ENCODE data around the gene HTRA3. TPM values are rescaled to one million over a fixed set of nuclear protein-coding genes. Genes with fewer than 3 reads are reported as not detected.

HTRA3 gene
- total and polyA plus RNA-seq, 2 of the 4 experiments (the other 2 are of a cell fraction), result 1.3 to 9.5 TPM

GRCh38 chr4:8231551-8232049 lies 38.0 kb upstream of the HTRA3 start:
- in situ Hi-C loops (cut with MboI; ENCODE audit: low sequenced_read_pairs) (no loop called here), dilution Hi-C loops (cut with HindIII; ENCODE audit: low sequenced_read_pairs, unreplicated experiment) (no loop called here), intact Hi-C loops (cut with micrococcal nuclease) (no loop called here)
- Histone ChIP-seq H3K4me1 (ENCODE audit: control insufficient read depth, insufficient read depth, low read length) (peaks cover 7% of the 10 kb centered on the region), H3K4ac (ENCODE audit: low read depth, low read length) (no peak overlapping the region), H4K5ac (ENCODE audit: low read depth, low read length) (no peak overlapping the region), H4K8ac (ENCODE audit: low read depth in 2 of 2, low read length in 2 of 2) (no peak overlapping the region), H3K9ac (ENCODE audit: low read depth, low read length) (no peak overlapping the region), H4K20me1 (ENCODE audit: insufficient read depth, low read length) (no peaks in the 10 kb centered on the region; the same call in 1 of the 2 replicates), H2AK5ac (ENCODE audit: low read depth, low read length) (no peak overlapping the region), H3K23ac (ENCODE audit: low read depth, low read length) (no peak overlapping the region), H3K27me3 (ENCODE audit: control insufficient read depth, insufficient read depth, low read length) (no peaks in the 10 kb centered on the region), H2AFZ (replicated peaks; ENCODE audit: low read length, poor library complexity) (no peak overlapping the region), H3K4me2 (ENCODE audit: low read depth, low read length) (no peak overlapping the region), H2BK5ac (ENCODE audit: low read depth, low read length, poor library complexity, severe bottlenecking) (no peak overlapping the region), H2BK120ac (ENCODE audit: low read depth, low read length) (no peak overlapping the region), H3K56ac (ENCODE audit: extremely low read depth, insufficient read depth, low read length) (no peak overlapping the region), H3K9me1 (ENCODE audit: insufficient read depth, low read length) (0 out of 2 replicates have a peak, but pooled peaks cover 6% of the 10 kb centered on the region), H3K18ac (ENCODE audit: low read depth, low read length) (no peak overlapping the region), H3K4me3 (ENCODE audit: insufficient read depth, low read depth, low read length) (no peak overlapping the region), H3K79me1 (ENCODE audit: low read depth in 1 of 2, low read length in 2 of 2) (no peaks in the 10 kb centered on the region), H3K36me3 (ENCODE audit: control insufficient read depth, insufficient read depth, low read length) (no peaks in the 10 kb centered on the region), H2BK20ac (ENCODE audit: low read depth, low read length) (no peak overlapping the region), H3K14ac (replicated peaks; ENCODE audit: low read depth, low read length) (no peak overlapping the region), H3K9me3 (ENCODE audit: control insufficient read depth, insufficient read depth, low read length) (no peaks in the 10 kb centered on the region), H3K27ac (ENCODE audit: insufficient read depth, low read length) (no peak overlapping the region), H2AK9ac (replicated peaks; ENCODE audit: low read depth, low read length, poor library complexity) (no peak overlapping the region), H2BK15ac (ENCODE audit: low read depth, low read length) (no peak overlapping the region), H4K91ac (ENCODE audit: insufficient read depth, low read depth, low read length) (no peak overlapping the region)
- CTCF ChIA-PET, result interaction anchor here (2.8 kb wide), 1 partner anchor 55 kb away, joined by 6 read pairs; no protein-coding TSS in a partner anchor
- POLR2A ChIA-PET (ENCODE audit: unreplicated experiment), result no interaction called here
- BruUV-seq (replicated peaks), result no TSS peak
- ATAC-seq (ENCODE audit: low read depth), result no peak
- TF ChIP-seq MAFK (IDR thresholded peaks at IDR 0.05; ENCODE audit: low read depth, low read length) (no peak), NFE2L2 (IDR thresholded peaks at IDR 0.05; ENCODE audit: low read depth, low read length) (no peak), FOS (IDR thresholded peaks at IDR 0.05; ENCODE audit: low read depth, low read length) (no peak), RFX5 (IDR thresholded peaks at IDR 0.05; ENCODE audit: low read depth, low read length) (no peak), POLR2A (IDR thresholded peaks at IDR 0.05; ENCODE audit: low read depth, low read length) (no peak), RAD21 (IDR thresholded peaks at IDR 0.05; ENCODE audit: low read length) (no peak), CEBPB (IDR thresholded peaks at IDR 0.05; ENCODE audit: low read depth, low read length) (no peak), MAZ (IDR thresholded peaks at IDR 0.05; ENCODE audit: borderline replicate concordance, low read depth, low read length) (no peak), SMC3 (IDR thresholded peaks at IDR 0.05; ENCODE audit: low read depth, low read length) (no peak), USF2 (IDR thresholded peaks at IDR 0.05; ENCODE audit: low read depth, low read length) (no peak), BHLHE40 (IDR thresholded peaks at IDR 0.05; ENCODE audit: low read depth, low read length) (no peak), RCOR1 (IDR thresholded peaks at IDR 0.05; ENCODE audit: insufficient replicate concordance, low read length) (no peak)
- TF ChIP-seq, protein P1, sequence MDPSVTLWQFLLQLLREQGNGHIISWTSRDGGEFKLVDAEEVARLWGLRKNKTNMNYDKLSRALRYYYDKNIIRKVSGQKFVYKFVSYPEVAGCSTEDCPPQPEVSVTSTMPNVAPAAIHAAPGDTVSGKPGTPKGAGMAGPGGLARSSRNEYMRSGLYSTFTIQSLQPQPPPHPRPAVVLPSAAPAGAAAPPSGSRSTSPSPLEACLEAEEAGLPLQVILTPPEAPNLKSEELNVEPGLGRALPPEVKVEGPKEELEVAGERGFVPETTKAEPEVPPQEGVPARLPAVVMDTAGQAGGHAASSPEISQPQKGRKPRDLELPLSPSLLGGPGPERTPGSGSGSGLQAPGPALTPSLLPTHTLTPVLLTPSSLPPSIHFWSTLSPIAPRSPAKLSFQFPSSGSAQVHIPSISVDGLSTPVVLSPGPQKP (IDR thresholded peaks at IDR 0.05; ENCODE audit: borderline replicate concordance, low read depth, low read length), result no peak
- TF ChIP-seq, protein P2, sequence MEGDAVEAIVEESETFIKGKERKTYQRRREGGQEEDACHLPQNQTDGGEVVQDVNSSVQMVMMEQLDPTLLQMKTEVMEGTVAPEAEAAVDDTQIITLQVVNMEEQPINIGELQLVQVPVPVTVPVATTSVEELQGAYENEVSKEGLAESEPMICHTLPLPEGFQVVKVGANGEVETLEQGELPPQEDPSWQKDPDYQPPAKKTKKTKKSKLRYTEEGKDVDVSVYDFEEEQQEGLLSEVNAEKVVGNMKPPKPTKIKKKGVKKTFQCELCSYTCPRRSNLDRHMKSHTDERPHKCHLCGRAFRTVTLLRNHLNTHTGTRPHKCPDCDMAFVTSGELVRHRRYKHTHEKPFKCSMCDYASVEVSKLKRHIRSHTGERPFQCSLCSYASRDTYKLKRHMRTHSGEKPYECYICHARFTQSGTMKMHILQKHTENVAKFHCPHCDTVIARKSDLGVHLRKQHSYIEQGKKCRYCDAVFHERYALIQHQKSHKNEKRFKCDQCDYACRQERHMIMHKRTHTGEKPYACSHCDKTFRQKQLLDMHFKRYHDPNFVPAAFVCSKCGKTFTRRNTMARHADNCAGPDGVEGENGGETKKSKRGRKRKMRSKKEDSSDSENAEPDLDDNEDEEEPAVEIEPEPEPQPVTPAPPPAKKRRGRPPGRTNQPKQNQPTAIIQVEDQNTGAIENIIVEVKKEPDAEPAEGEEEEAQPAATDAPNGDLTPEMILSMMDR (conservative IDR thresholded peaks at IDR 0.05; ENCODE audit: low read depth, low read length), result no peak
- DNase-seq, result no peak
- WGBS, 2 experiments (ENCODE audit: extremely low coverage in 2 of 2, insufficient read length in 1 of 2), result 82% methylated on average over 7 of the region's 21 CpGs; no CpG with 5 or more reads in 1 of the 2 experiments

All from IMR-90 (cell line).